HEK293T (cell line): ENCODE results near the gene UBE2G1.

ENCODE experiments used
- BHLHE40 ChIP-seq: fragments of 450-650 bp; IDR thresholded peaks from 2 replicates; pipeline ENCODE4 v1.6.1; 2016; ENCODE audit warnings: mild to moderate bottlenecking, moderate library complexity, borderline replicate concordance
- ELF4 ChIP-seq: fragments of 450-650 bp; IDR thresholded peaks from 2 replicates; pipeline ENCODE4 v1.6.1; 2017; ENCODE audit warnings: antibody characterized with exemption
- L3MBTL2 ChIP-seq: fragments of 450-650 bp; conservative IDR thresholded peaks from 2 replicates; pipeline ENCODE4 v1.6.1; 2016; ENCODE audit warnings: mild to moderate bottlenecking
- LEF1 ChIP-seq: fragments of 450-650 bp; IDR thresholded peaks from 2 replicates; pipeline ENCODE4 v1.6.1; 2017; ENCODE audit warnings: mild to moderate bottlenecking, borderline replicate concordance
- SP1 ChIP-seq: fragments of 450-650 bp; IDR thresholded peaks from 2 replicates; pipeline ENCODE4 v1.6.1; 2017

DNA sequence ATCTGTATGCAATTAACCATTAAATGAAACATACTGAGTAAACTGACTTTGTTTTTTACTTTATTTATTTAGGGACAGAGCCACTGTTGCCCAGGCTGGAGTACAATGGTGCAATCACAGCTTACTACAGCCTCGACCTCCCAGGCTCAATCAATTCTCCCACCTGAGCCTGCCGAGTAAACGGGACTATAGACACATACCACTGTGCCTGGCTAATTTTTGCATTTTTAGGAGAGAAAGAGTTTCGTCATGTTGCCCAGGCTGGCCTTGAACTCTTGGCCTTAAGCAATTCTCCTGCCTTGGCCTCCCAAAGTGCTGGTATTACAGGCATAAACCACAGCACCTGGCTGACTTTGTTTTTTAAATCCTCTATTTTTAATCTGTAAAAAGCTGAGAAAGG lies 145.3 kb downstream of the UBE2G1 start:
- TF ChIP-seq BHLHE40 (no peak), ELF4 (no peak), L3MBTL2 (no peak), SP1 (no peak), LEF1 (no peak)
